HepG2 (cell line): ENCODE measurements around the gene UST. TPM values are rescaled to one million over a fixed set of nuclear protein-coding genes. Genes with fewer than 3 reads are reported as not detected.

ENCODE experiments used
- ADNP ChIP-seq: sonication (generic); formaldehyde crosslinking; IDR thresholded peaks from 2 replicates; pipeline ENCODE4 v1.4.0; 2020; ENCODE audit warnings: missing genetic modification reagents
- BRCA1 ChIP-seq: sonication (generic); formaldehyde crosslinking; IDR thresholded peaks from 2 replicates; pipeline ENCODE4 v1.4.0; 2020; ENCODE audit warnings: missing genetic modification reagents
- FOXA3 ChIP-seq: IDR thresholded peaks from 2 replicates; pipeline ENCODE4 v1.6.1; 2016; ENCODE audit warnings: missing genetic modification reagents, missing compliant biosample characterization
- FOXC1 ChIP-seq: sonication (generic); formaldehyde crosslinking; IDR thresholded peaks from 2 replicates; pipeline ENCODE4 v1.8.0; 2022; ENCODE audit warnings: mild to moderate bottlenecking, missing genetic modification reagents, borderline replicate concordance
- KMT2A ChIP-seq: sonication (generic); formaldehyde crosslinking; IDR thresholded peaks from 2 replicates; pipeline ENCODE4 v1.4.0; 2020; ENCODE audit warnings: missing genetic modification reagents
- NCOA5 ChIP-seq: sonication (generic); formaldehyde crosslinking; IDR thresholded peaks from 2 replicates; pipeline ENCODE4 v1.4.0; 2020; ENCODE audit warnings: missing genetic modification reagents
- POLR2A ChIP-seq, 2 experiments: IDR thresholded peaks; 2 replicates each; pipeline ENCODE4 v1.6.1; 2011; ENCODE audit warnings: low read depth in 2 of 2, low read length in 2 of 2, mild to moderate bottlenecking in 1 of 2, moderate library complexity in 1 of 2; ENCODE audit not compliant: insufficient read depth in 1 of 2
- PTBP1 ChIP-seq: fragments of 200-400 bp; formaldehyde crosslinking; IDR thresholded peaks from 2 replicates; pipeline ENCODE4 v1.6.1; 2018; ENCODE audit warnings: low read length, low read depth; ENCODE audit not compliant: poor library complexity, severe bottlenecking
- SOX13 ChIP-seq, 3 experiments: fragments of 450-650 bp in 1 of 3; sonication (generic) in 1 of 3; formaldehyde crosslinking in 1 of 3; IDR thresholded peaks in 2 of 3; conservative IDR thresholded peaks in 1 of 3; 2 replicates each; pipeline versions ENCODE4 v1.5.0 to v1.6.1; 2016 to 2020; ENCODE audit warnings: antibody characterized with exemption in 1 of 3, mild to moderate bottlenecking in 1 of 3, missing compliant biosample characterization in 1 of 3, missing genetic modification reagents in 1 of 3, moderate library complexity in 1 of 3
- ZNF205 ChIP-seq: IDR thresholded peaks from 2 replicates; pipeline ENCODE4 v1.6.1; 2018; ENCODE audit warnings: missing biosample characterization, missing genetic modification reagents
- ZNF672 ChIP-seq: sonication (generic); formaldehyde crosslinking; IDR thresholded peaks from 2 replicates; pipeline ENCODE4 v1.8.1; 2022; ENCODE audit warnings: missing genetic modification reagents
- polyA plus RNA-seq, 8 experiments: library from polyadenylated mRNA; depleted of rRNA in 3 of 8; stranded (reverse) in 7 of 8; unstranded in 1 of 8; fragments of >200 nt; fragmentation: Illumina TruSeq in 4 of 8; extraction: Trizol in 4 of 8; gene quantifications; 2 replicates each; pipeline versions ENCODE4 v1.2.1 to v1.2.3, GENCODE V29; 2011 to 2016; ENCODE audit warnings: low read depth in 4 of 8, missing spikeins in 1 of 8, mixed read lengths in 1 of 8; ENCODE audit not compliant: insufficient read depth in 1 of 8
- total RNA-seq, 5 experiments: library from RNA; depleted of rRNA; stranded (reverse); fragments of >200 nt; fragmentation: Illumina TruSeq; extraction: Trizol; gene quantifications; 2 replicates each; pipeline ENCODE4 v1.2.3, GENCODE V29; 2016; ENCODE audit warnings: low read depth in 1 of 5
- TF ChIP-seq, protein P1 (sequence below): sonication (generic); formaldehyde crosslinking; IDR thresholded peaks from 2 replicates; pipeline ENCODE4 v1.4.0; 2020; ENCODE audit warnings: missing genetic modification reagents
- TF ChIP-seq, protein P2 (sequence below): sonication (generic); formaldehyde crosslinking; IDR thresholded peaks from 2 replicates; pipeline ENCODE4 v1.4.0; 2020; ENCODE audit warnings: missing genetic modification reagents, borderline replicate concordance
- TF ChIP-seq, protein P3 (sequence below): sonication (generic); formaldehyde crosslinking; IDR thresholded peaks from 2 replicates; pipeline ENCODE4 v1.8.0; 2022; ENCODE audit warnings: missing genetic modification reagents, mild to moderate bottlenecking, borderline replicate concordance
- TF ChIP-seq, protein P4 (sequence below): sonication (generic); formaldehyde crosslinking; IDR thresholded peaks from 2 replicates; pipeline ENCODE4 v1.4.0; 2020; ENCODE audit warnings: missing genetic modification reagents, mild to moderate bottlenecking, borderline replicate concordance

UST gene
- total and polyA plus RNA-seq, 2 of the 13 experiments (the other 11 are each of a cell fraction or from before 2014, with no cell fraction given): 0.27 TPM; not detected in 1

DNA sequence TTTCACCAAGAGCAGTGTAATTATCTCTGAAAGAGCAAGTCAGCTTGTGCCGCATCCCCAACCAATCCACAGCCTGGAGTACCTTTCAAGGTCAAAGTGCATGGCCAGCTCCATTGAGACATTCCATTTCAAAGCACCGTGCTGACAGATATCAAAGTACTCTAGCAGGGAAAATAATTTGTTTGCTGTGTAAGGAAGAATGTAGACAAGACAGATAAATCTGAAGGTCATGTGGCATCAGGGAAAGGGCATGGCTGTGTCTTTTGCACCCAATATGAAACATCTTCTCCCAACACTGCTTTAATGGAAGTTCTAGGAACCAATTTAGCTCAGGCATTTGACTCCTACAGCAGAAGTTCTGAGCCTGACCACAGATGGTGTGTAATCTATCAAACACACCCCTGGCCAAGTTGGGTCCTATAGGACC lies 328.0 kb downstream of the UST start (continued):
- TF ChIP-seq FOXC1 (CRISPR knock-in tag) (peak; percentile 20; the same call in 1 of the 2 replicates), NCOA5 (CRISPR knock-in tag) (no peak), PTBP1 (no peak), ZNF672 (no peak), KMT2A (no peak), POLR2A (IDR thresholded peaks at IDR 0.05; ENCODE audit: insufficient read depth in 1 of 2, low read depth in 2 of 2, low read length in 2 of 2) (no peak), SOX13 (IDR thresholded peaks at IDR 0.05) (peak; percentile 20; the same call in 1 of the 2 replicates), SOX13 (CRISPR knock-in tag; conservative IDR thresholded peaks at IDR 0.05 in 1 of 2, IDR thresholded peaks at IDR 0.05 in 1 of 2) (peak in 1 of 2 experiments; percentile 82; a peak in 2 of 4 replicates), ADNP (CRISPR knock-in tag) (no peak), BRCA1 (CRISPR knock-in tag) (no peak), ZNF205 (CRISPR knock-in tag) (0 out of 2 replicates have a peak, but pooled peaks have one; percentile 23), FOXA3 (peak; percentile 59; the same call in 1 of the 2 replicates)
- TF ChIP-seq, protein P1, sequence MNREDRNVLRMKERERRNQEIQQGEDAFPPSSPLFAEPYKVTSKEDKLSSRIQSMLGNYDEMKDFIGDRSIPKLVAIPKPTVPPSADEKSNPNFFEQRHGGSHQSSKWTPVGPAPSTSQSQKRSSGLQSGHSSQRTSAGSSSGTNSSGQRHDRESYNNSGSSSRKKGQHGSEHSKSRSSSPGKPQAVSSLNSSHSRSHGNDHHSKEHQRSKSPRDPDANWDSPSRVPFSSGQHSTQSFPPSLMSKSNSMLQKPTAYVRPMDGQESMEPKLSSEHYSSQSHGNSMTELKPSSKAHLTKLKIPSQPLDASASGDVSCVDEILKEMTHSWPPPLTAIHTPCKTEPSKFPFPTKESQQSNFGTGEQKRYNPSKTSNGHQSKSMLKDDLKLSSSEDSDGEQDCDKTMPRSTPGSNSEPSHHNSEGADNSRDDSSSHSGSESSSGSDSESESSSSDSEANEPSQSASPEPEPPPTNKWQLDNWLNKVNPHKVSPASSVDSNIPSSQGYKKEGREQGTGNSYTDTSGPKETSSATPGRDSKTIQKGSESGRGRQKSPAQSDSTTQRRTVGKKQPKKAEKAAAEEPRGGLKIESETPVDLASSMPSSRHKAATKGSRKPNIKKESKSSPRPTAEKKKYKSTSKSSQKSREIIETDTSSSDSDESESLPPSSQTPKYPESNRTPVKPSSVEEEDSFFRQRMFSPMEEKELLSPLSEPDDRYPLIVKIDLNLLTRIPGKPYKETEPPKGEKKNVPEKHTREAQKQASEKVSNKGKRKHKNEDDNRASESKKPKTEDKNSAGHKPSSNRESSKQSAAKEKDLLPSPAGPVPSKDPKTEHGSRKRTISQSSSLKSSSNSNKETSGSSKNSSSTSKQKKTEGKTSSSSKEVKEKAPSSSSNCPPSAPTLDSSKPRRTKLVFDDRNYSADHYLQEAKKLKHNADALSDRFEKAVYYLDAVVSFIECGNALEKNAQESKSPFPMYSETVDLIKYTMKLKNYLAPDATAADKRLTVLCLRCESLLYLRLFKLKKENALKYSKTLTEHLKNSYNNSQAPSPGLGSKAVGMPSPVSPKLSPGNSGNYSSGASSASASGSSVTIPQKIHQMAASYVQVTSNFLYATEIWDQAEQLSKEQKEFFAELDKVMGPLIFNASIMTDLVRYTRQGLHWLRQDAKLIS: no peak
- TF ChIP-seq, protein P2, sequence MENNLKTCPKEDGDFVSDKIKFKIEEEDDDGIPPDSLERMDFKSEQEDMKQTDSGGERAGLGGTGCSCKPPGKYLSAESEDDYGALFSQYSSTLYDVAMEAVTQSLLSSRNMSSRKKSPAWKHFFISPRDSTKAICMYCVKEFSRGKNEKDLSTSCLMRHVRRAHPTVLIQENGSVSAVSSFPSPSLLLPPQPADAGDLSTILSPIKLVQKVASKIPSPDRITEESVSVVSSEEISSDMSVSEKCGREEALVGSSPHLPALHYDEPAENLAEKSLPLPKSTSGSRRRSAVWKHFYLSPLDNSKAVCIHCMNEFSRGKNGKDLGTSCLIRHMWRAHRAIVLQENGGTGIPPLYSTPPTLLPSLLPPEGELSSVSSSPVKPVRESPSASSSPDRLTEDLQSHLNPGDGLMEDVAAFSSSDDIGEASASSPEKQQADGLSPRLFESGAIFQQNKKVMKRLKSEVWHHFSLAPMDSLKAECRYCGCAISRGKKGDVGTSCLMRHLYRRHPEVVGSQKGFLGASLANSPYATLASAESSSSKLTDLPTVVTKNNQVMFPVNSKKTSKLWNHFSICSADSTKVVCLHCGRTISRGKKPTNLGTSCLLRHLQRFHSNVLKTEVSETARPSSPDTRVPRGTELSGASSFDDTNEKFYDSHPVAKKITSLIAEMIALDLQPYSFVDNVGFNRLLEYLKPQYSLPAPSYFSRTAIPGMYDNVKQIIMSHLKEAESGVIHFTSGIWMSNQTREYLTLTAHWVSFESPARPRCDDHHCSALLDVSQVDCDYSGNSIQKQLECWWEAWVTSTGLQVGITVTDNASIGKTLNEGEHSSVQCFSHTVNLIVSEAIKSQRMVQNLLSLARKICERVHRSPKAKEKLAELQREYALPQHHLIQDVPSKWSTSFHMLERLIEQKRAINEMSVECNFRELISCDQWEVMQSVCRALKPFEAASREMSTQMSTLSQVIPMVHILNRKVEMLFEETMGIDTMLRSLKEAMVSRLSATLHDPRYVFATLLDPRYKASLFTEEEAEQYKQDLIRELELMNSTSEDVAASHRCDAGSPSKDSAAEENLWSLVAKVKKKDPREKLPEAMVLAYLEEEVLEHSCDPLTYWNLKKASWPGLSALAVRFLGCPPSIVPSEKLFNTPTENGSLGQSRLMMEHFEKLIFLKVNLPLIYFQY (CRISPR knock-in tag): no peak
- TF ChIP-seq, protein P3, sequence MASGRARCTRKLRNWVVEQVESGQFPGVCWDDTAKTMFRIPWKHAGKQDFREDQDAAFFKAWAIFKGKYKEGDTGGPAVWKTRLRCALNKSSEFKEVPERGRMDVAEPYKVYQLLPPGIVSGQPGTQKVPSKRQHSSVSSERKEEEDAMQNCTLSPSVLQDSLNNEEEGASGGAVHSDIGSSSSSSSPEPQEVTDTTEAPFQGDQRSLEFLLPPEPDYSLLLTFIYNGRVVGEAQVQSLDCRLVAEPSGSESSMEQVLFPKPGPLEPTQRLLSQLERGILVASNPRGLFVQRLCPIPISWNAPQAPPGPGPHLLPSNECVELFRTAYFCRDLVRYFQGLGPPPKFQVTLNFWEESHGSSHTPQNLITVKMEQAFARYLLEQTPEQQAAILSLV: no peak
- TF ChIP-seq, protein P4, sequence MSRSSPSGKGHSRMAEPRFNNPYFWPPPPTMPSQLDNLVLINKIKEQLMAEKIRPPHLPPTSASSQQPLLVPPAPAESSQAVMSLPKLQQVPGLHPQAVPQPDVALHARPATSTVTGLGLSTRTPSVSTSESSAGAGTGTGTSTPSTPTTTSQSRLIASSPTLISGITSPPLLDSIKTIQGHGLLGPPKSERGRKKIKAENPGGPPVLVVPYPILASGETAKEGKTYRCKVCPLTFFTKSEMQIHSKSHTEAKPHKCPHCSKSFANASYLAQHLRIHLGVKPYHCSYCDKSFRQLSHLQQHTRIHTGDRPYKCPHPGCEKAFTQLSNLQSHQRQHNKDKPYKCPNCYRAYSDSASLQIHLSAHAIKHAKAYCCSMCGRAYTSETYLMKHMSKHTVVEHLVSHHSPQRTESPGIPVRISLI (CRISPR knock-in tag): no peak
